ENCODE results near the gene PUS10.

DNA sequence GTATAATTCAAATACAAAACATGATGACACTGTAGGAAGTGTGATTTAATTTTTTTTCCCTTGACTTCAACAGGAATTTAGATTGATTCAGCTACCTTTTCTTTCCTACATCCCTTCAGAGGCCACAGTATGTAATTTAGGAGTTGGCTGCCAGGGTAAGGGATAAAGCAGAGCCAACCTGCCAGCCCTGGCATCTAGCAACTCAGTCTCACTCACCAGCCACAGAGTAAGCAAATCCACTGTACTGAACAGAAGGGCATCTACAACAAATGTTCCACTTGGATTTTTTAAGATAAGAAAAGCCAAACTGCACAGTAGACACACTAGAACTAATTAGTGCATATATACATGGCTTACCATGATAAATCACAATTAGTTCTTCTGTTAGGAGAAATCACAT, 54.9 kb downstream of the PUS10 start:
- no peak for TF ChIP-seq REST (IDR thresholded peaks at IDR 0.05; ENCODE audit: borderline replicate concordance in 1 of 2, low read depth in 1 of 2, low read length in 2 of 2)
- no peak for TF ChIP-seq CTCF (CRISPR knock-in tag; IDR thresholded peaks at IDR 0.05)
- TF ChIP-seq KDM1A (CRISPR knock-in tag; IDR thresholded peaks at IDR 0.05) = no peak
- TF ChIP-seq TERF1 (CRISPR knock-in tag; IDR thresholded peaks at IDR 0.05) = no peak
- TF ChIP-seq ZNF274 (CRISPR knock-in tag; IDR thresholded peaks at IDR 0.05) = no peak
- no peak for TF ChIP-seq ZMAT3 (CRISPR knock-in tag; conservative IDR thresholded peaks at IDR 0.05)
- TF ChIP-seq, protein P1, sequence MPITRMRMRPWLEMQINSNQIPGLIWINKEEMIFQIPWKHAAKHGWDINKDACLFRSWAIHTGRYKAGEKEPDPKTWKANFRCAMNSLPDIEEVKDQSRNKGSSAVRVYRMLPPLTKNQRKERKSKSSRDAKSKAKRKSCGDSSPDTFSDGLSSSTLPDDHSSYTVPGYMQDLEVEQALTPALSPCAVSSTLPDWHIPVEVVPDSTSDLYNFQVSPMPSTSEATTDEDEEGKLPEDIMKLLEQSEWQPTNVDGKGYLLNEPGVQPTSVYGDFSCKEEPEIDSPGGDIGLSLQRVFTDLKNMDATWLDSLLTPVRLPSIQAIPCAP (CRISPR knock-in tag; IDR thresholded peaks at IDR 0.05; ENCODE audit: low read depth) = no peak
- TF ChIP-seq MTA1 (CRISPR knock-in tag; IDR thresholded peaks at IDR 0.05; ENCODE audit: borderline replicate concordance) = no peak
- TF ChIP-seq ZNF33B (CRISPR knock-in tag; IDR thresholded peaks at IDR 0.05) = no peak
- no peak for TF ChIP-seq RFX5 (IDR thresholded peaks at IDR 0.05; ENCODE audit: low read depth, low read length)
- no peak for TF ChIP-seq POLR2A (IDR thresholded peaks at IDR 0.05; ENCODE audit: insufficient read depth in 1 of 2, low read depth in 2 of 2, low read length in 2 of 2)
- TF ChIP-seq, protein P2, sequence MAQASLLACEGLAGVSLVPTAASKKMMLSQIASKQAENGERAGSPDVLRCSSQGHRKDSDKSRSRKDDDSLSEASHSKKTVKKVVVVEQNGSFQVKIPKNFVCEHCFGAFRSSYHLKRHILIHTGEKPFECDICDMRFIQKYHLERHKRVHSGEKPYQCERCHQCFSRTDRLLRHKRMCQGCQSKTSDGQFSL (CRISPR knock-in tag; IDR thresholded peaks at IDR 0.05) = no peak
- TF ChIP-seq SUZ12 (IDR thresholded peaks at IDR 0.05; ENCODE audit: low read depth, low read length) = no peak

Data from HepG2 (cell line).